ENCODE data around the gene CDKN1A. TPM values are rescaled to one million over a fixed set of nuclear protein-coding genes. Genes with fewer than 3 reads are reported as not detected.

Gene CDKN1A
- total and polyA plus RNA-seq, 9 of the 15 experiments (the other 6 are each of a cell fraction or from before 2014, with no cell fraction given) = 0.25 to 8.1 (median 5.1) TPM

DNA sequence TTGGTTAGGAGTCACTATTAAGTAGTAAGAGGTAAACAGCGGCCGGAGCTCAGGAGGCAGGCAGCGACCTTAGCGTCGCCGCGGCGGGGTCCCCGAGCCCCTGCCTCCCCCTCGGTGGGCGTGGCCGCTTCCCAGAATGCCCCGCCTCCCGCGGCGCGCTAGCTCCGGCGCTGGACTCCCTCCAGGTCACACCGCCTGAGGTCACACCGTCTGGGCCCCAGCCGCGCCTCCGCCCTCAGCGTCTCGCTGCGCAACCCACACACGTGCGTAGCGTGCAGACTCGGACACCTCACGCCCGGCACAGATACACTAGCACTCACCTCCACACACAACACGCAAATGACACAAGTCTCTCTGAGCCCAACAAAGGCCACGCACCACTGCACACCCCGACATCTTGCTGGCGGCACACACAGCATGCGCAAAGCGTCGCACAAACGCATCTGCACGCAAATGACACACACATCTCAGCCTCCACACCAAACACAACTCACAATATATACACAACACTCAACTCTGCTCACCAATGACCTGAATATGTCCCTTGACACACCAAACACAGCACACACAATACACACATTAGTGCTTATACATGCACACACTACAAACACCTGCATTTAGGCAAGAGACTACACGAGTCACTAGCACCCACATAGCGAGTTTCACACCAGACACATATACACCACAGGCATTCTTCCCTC, 17.6 kb upstream of the CDKN1A start (continued):
- TF ChIP-seq ZBTB40 (IDR thresholded peaks at IDR 0.05) = 0 out of 2 replicates have a peak, but pooled peaks have one; percentile 58
- no peak for TF ChIP-seq ZBTB40 (CRISPR knock-in tag; IDR thresholded peaks at IDR 0.05)
- peak; percentile 98 for TF ChIP-seq BHLHE40 (IDR thresholded peaks at IDR 0.05; ENCODE audit: low read length)
- TF ChIP-seq, protein P1, sequence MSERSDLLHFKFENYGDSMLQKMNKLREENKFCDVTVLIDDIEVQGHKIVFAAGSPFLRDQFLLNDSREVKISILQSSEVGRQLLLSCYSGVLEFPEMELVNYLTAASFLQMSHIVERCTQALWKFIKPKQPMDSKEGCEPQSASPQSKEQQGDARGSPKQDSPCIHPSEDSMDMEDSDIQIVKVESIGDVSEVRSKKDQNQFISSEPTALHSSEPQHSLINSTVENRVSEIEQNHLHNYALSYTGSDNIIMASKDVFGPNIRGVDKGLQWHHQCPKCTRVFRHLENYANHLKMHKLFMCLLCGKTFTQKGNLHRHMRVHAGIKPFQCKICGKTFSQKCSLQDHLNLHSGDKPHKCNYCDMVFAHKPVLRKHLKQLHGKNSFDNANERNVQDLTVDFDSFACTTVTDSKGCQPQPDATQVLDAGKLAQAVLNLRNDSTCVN (CRISPR knock-in tag; IDR thresholded peaks at IDR 0.05) = peak; percentile 86; the same call in 1 of the 2 replicates
- no peak for TF ChIP-seq ZNF197 (CRISPR knock-in tag; IDR thresholded peaks at IDR 0.05; ENCODE audit: low read depth)
- TF ChIP-seq NONO (IDR thresholded peaks at IDR 0.05; ENCODE audit: low read depth in 2 of 2, low read length in 1 of 2) = 0 out of 4 replicates have a peak, but pooled peaks of 1 of the 2 experiments have one; percentile 21
- TF ChIP-seq MYC (IDR thresholded peaks at IDR 0.05; ENCODE audit: low read depth, low read length) = peak; percentile 84
- TF ChIP-seq MYC (CRISPR knock-in tag; IDR thresholded peaks at IDR 0.05; ENCODE audit: borderline replicate concordance, low read depth) = no peak
- TF ChIP-seq ID3 (CRISPR knock-in tag; IDR thresholded peaks at IDR 0.05) = no peak
- peak; percentile 65; the same call in 1 of the 2 replicates for TF ChIP-seq ID3 (tag; IDR thresholded peaks at IDR 0.05)

Data from K562 (cell line).